ENCODE measurements around the gene C3orf62. TPM values are rescaled to one million over a fixed set of nuclear protein-coding genes. Genes with fewer than 3 reads are reported as not detected.
A peak's percentile ranks its signal among the peaks of the same experiment; 100 is the strongest.

Gene C3orf62
- total and polyA plus RNA-seq, 2 donors (not counting 1 experiment from before 2014, with no cell fraction given): 6.8 to 7.8 TPM

- DNase-seq: peak; percentile 53
- H3K9me3 Mint-ChIP-seq (ENCODE audit: insufficient read depth): peaks cover 4% of the 10 kb centered on the region
- CTCF ChIA-PET: no interaction called here
Measured at GRCh38 chr3:49238274-49239127, 38.5 kb downstream of the C3orf62 start.

More at GRCh38 chr3:49238274-49239127, 38.5 kb downstream of the C3orf62 start:
- H3K4me1 Mint-ChIP-seq: peaks cover 8% of the 10 kb centered on the region
- POLR2A ChIA-PET: interaction anchor here (0.6 kb wide), 1 partner anchor 146 kb away, joined by 4 read pairs; no protein-coding TSS in a partner anchor
- 47% methylated on average over 7 of the region's 9 CpGs for WGBS (ENCODE audit: insufficient coverage)
- no peaks in the 10 kb centered on the region for H3K27me3 ChIP-seq (replicated peaks in 1 of 4; ENCODE audit: control extremely low read depth in 1 of 4, control insufficient read depth in 3 of 4, insufficient read depth in 4 of 4, low read length in 3 of 4)
- peak overlapping the region; percentile 45 for H2AFZ ChIP-seq (ENCODE audit: insufficient read depth, low read depth, low read length, poor library complexity, severe bottlenecking)
- no peaks in the 10 kb centered on the region for H3K79me2 ChIP-seq (ENCODE audit: control insufficient read depth, insufficient read depth, low read length)
- ATAC-seq (ENCODE audit: low read depth): peak; percentile 81
- peak overlapping the region; percentile 40 for H3K4me3 Mint-ChIP-seq
- H3K36me3 ChIP-seq (replicated peaks in 1 of 2; ENCODE audit: control extremely low read depth in 1 of 2, control insufficient read depth in 1 of 2, extremely low read depth in 1 of 2, insufficient read depth in 2 of 2, low read length in 1 of 2): no peaks in the 10 kb centered on the region
- intact Hi-C loops (cut with micrococcal nuclease): no loop called here
- TF ChIP-seq EZH2 (IDR thresholded peaks at IDR 0.05; ENCODE audit: borderline replicate concordance, insufficient read depth, low read depth, low read length, poor library complexity, severe bottlenecking) (no peak), CTCF (IDR thresholded peaks at IDR 0.05) (no peak)
- no peak overlapping the region for H3K4me3 ChIP-seq (ENCODE audit: control extremely low read depth in 1 of 5, extremely low read depth in 1 of 5, insufficient read depth in 1 of 5, low read depth in 2 of 5, low read length in 4 of 5)
- peak overlapping the region; percentile 21 for H3K4me2 ChIP-seq (replicated peaks; ENCODE audit: low read depth, low read length, poor library complexity, severe bottlenecking)
- peaks cover 1 to 47% (median 6%) of the 10 kb centered on the region in 3 donors for H3K9me3 ChIP-seq (ENCODE audit: control extremely low read depth in 1 of 3, control insufficient read depth in 2 of 3, insufficient read depth in 1 of 3, low read length in 2 of 3)
- H3K27ac ChIP-seq (ENCODE audit: low read length in 2 of 2): peak overlapping the region; percentile 55 to 62
- H3K27me3 Mint-ChIP-seq: no peaks in the 10 kb centered on the region
- H3K4me1 ChIP-seq (ENCODE audit: control insufficient read depth in 2 of 2, insufficient read depth in 2 of 2, low read length in 2 of 2): peaks cover 4 to 9% of the 10 kb centered on the region in 2 donors
- peak overlapping the region; percentile 83 for H3K27ac Mint-ChIP-seq
- no peaks in the 10 kb centered on the region for H4K20me1 ChIP-seq (ENCODE audit: control insufficient read depth, insufficient read depth, low read length, poor library complexity, severe bottlenecking)
- H3K9ac ChIP-seq (ENCODE audit: low read length): no peak overlapping the region
